OCI-LY7 (cell line): ENCODE measurements around the gene CDH16. TPM values are rescaled to one million over a fixed set of nuclear protein-coding genes. Genes with fewer than 3 reads are reported as not detected.

ENCODE experiments used
- BruUV-seq: library from RNA; stranded (reverse); fragments of 400-500 nt; replicated peaks from 2 replicates; lab custom pipeline; 2021; lab: Mats Ljungman, UMichigan
- CTCF ChIA-PET: fragments of 300-600 bp; sonication (Branson Sonifier 250); formaldehyde crosslinking; loops from one replicate; lab custom pipeline; 2022; ENCODE audit warnings: antibody characterized with exemption; ENCODE audit not compliant: unreplicated experiment; lab: Charles Lee
- POLR2A ChIA-PET: fragments of 300-600 bp; sonication (Branson Sonifier 250); formaldehyde crosslinking; loops from one replicate; lab custom pipeline; 2022; ENCODE audit warnings: antibody characterized with exemption; lab: Charles Lee
- DNase-seq: peaks from one replicate; pipeline ENCODE4 v3.0.0-alpha.2; 2015; ENCODE audit warnings: low spot score
- H2AFZ ChIP-seq: fragments of 200-600 bp; sonication (generic), shearing (Covaris generic); 2 replicates; pipeline ENCODE4 v1.6.1; 2014; ENCODE audit warnings: mild to moderate bottlenecking, antibody characterized with exemption, low read length, moderate library complexity
- H3K27ac ChIP-seq: fragments of 200-600 bp; sonication (generic); 2 replicates; pipeline ENCODE4 v1.5.1; 2014; ENCODE audit warnings: mixed run types, low read depth, mild to moderate bottlenecking, moderate library complexity, low read length, inconsistent platforms; ENCODE audit not compliant: poor library complexity, severe bottlenecking
- H3K36me3 ChIP-seq: fragments of 200-600 bp; sonication (generic); 2 replicates; pipeline ENCODE4 v1.6.1; 2014; ENCODE audit warnings: mild to moderate bottlenecking, antibody characterized with exemption, low read length, moderate library complexity, mixed read lengths; ENCODE audit not compliant: insufficient read depth
- H3K4me1 ChIP-seq: fragments of 200-600 bp; sonication (generic); 2 replicates; pipeline ENCODE4 v1.5.1; 2014; ENCODE audit warnings: mild to moderate bottlenecking, low read length; ENCODE audit not compliant: insufficient read depth, poor library complexity, severe bottlenecking
- H3K4me2 ChIP-seq: fragments of 200-600 bp; sonication (generic); 2 replicates; pipeline ENCODE4 v1.6.1; 2014; ENCODE audit warnings: mild to moderate bottlenecking, low read length
- H3K4me3 ChIP-seq: fragments of 200-600 bp; sonication (generic); 2 replicates; pipeline ENCODE4 v1.5.1; 2014; ENCODE audit warnings: mild to moderate bottlenecking, low read depth, low read length; ENCODE audit not compliant: poor library complexity, severe bottlenecking
- H3K79me2 ChIP-seq: fragments of 200-600 bp; sonication (generic); 2 replicates; pipeline ENCODE4 v1.6.1; 2016; ENCODE audit warnings: low read depth, mild to moderate bottlenecking, low read length, moderate library complexity, mixed read lengths; ENCODE audit not compliant: insufficient read depth
- H3K9me2 ChIP-seq: fragments of 200-600 bp; sonication (generic); 2 replicates; pipeline ENCODE4 v1.6.1; 2016; ENCODE audit warnings: mild to moderate bottlenecking, low read length, mixed read lengths; ENCODE audit not compliant: insufficient read depth
- H3K9me3 ChIP-seq: fragments of 200-600 bp; sonication (generic); 2 replicates; pipeline ENCODE4 v1.6.1; 2014; ENCODE audit warnings: mild to moderate bottlenecking, mixed run types, low read length, mixed read lengths
- H4K20me1 ChIP-seq: fragments of 200-600 bp; sonication (generic); 2 replicates; pipeline ENCODE4 v1.6.1; 2014; ENCODE audit warnings: mild to moderate bottlenecking, antibody characterized with exemption, low read length, moderate library complexity, mixed read lengths; ENCODE audit not compliant: insufficient read depth
- EZH2phosphoT487 ChIP-seq: fragments of 200-600 bp; sonication (generic); IDR thresholded peaks from 2 replicates; pipeline ENCODE4 v1.6.1; 2018; ENCODE audit warnings: low read depth, borderline replicate concordance, mild to moderate bottlenecking, mixed run types, antibody characterized with exemption, low read length, moderate library complexity, mixed read lengths
- intact Hi-C: fragments of 100-400 bp; cut with micrococcal nuclease; formaldehyde crosslinking; loops from one replicate; pipeline ENCODE4 v1.10.0; 2022; ENCODE audit not compliant: unreplicated experiment
- total RNA-seq, 2 experiments: library from RNA; depleted of rRNA in 1 of 2; stranded (reverse); fragments of >200 nt in 1 of 2; shearing (Covaris generic) in 1 of 2; gene quantifications; 2 replicates each; pipeline ENCODE4 v1.2.3, GENCODE V29; 2014 to 2022
- TF ChIP-seq, protein P1 (sequence below): fragments of 200-600 bp; sonication (generic); conservative IDR thresholded peaks from 2 replicates; pipeline ENCODE4 v1.5.1; 2014; ENCODE audit warnings: mild to moderate bottlenecking, antibody characterized with exemption, low read length, moderate library complexity, mixed read lengths

The CDH16 gene
- total RNA-seq, 2 experiments from 2014 or later: not detected

DNA sequence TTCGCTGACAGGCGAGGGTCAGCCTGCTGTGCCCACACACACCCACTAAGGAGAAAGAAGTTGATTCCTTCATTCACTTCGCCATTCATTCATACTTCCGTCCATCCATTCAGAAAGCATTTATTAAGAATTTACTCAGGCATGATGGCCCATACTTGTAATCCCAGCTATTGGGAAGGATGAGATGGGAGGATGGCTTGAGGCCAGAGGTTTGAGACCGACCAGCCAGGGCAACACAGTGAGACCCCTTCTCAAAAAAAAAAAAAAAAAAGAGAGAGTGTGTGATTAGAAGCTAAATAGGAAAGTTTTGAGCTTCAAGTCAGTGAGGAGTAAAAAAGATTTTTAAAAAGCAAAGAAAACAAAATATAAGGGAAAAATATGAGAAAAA, 25.4 kb upstream of the CDH16 start:
- CTCF ChIA-PET: interaction anchor here (0.6 kb wide), 2 partner anchors 17 to 212 kb away, joined by 4 to 9 read pairs; no protein-coding TSS in a partner anchor
- BruUV-seq: no TSS peak
- H2AFZ ChIP-seq: no peak overlapping the region
- POLR2A ChIA-PET: interaction anchor here (0.6 to 0.9 kb wide), 3 partner anchors 9 to 47 kb away, joined by 3 to 5 read pairs (median 3); no protein-coding TSS in a partner anchor
- no peaks in the 10 kb centered on the region for H3K79me2 ChIP-seq
- TF ChIP-seq, protein P1, sequence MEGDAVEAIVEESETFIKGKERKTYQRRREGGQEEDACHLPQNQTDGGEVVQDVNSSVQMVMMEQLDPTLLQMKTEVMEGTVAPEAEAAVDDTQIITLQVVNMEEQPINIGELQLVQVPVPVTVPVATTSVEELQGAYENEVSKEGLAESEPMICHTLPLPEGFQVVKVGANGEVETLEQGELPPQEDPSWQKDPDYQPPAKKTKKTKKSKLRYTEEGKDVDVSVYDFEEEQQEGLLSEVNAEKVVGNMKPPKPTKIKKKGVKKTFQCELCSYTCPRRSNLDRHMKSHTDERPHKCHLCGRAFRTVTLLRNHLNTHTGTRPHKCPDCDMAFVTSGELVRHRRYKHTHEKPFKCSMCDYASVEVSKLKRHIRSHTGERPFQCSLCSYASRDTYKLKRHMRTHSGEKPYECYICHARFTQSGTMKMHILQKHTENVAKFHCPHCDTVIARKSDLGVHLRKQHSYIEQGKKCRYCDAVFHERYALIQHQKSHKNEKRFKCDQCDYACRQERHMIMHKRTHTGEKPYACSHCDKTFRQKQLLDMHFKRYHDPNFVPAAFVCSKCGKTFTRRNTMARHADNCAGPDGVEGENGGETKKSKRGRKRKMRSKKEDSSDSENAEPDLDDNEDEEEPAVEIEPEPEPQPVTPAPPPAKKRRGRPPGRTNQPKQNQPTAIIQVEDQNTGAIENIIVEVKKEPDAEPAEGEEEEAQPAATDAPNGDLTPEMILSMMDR: no peak
- TF ChIP-seq EZH2phosphoT487: no peak
- H3K4me3 ChIP-seq: no peak overlapping the region
- H3K9me3 ChIP-seq: no peaks in the 10 kb centered on the region
- peaks cover 5% of the 10 kb centered on the region for H3K4me1 ChIP-seq
- H3K36me3 ChIP-seq: peaks cover 21% of the 10 kb centered on the region; the same call in 1 of the 2 replicates
- no peak for DNase-seq
- H3K4me2 ChIP-seq: no peak overlapping the region
- intact Hi-C loops: no loop called here
- H3K27ac ChIP-seq: no peak overlapping the region
- H3K9me2 ChIP-seq: no peaks in the 10 kb centered on the region
- H4K20me1 ChIP-seq: no peaks in the 10 kb centered on the region

GRCh38 chr16:66943426-66944053, 24.9 kb upstream of the CDH16 start:
- H3K79me2 ChIP-seq: no peaks in the 10 kb centered on the region
- peaks cover 5% of the 10 kb centered on the region for H3K4me1 ChIP-seq
- no peaks in the 10 kb centered on the region for H3K9me2 ChIP-seq
- H4K20me1 ChIP-seq: no peaks in the 10 kb centered on the region
- no peak overlapping the region for H3K4me3 ChIP-seq
- no peak overlapping the region for H3K27ac ChIP-seq
- BruUV-seq: no TSS peak
- DNase-seq: no peak
- no peak overlapping the region for H3K4me2 ChIP-seq
- intact Hi-C loops: no loop called here
- POLR2A ChIA-PET: interaction anchor here (0.6 to 0.9 kb wide), 2 partner anchors 47 to 170 kb away, joined by 3 to 5 read pairs; no protein-coding TSS in a partner anchor
- H3K36me3 ChIP-seq: peaks cover 21% of the 10 kb centered on the region; the same call in 1 of the 2 replicates
- no peaks in the 10 kb centered on the region for H3K9me3 ChIP-seq
- no peak for TF ChIP-seq EZH2phosphoT487
- TF ChIP-seq, protein P1: no peak
- H2AFZ ChIP-seq: no peak overlapping the region
- CTCF ChIA-PET: interaction anchor here (0.6 kb wide), 2 partner anchors 17 to 213 kb away, joined by 4 to 9 read pairs; no protein-coding TSS in a partner anchor

DNA sequence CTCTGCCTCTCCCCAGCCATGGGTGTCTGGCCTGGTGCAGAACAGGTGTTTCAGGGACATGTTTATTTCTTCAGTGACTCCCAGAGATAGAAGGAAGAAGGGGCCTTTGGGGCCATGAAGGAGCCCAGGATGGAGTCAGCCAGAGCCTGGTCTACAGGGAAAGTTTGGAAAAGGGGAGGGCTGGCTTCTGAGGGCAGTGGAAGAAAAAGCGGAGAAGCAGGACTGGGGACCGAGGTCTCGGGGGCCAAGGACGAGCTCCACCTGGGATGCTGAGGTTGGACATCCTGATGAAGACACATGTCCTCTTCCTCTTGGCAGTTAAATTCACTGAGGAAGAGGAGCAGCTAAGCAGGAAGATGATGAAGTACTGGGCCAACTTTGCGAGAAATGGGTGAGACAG, 24.3 kb upstream of the CDH16 start:
- Histone ChIP-seq H3K79me2 (no peaks in the 10 kb centered on the region), H3K9me2 (no peaks in the 10 kb centered on the region), H3K9me3 (no peaks in the 10 kb centered on the region), H2AFZ (no peak overlapping the region), H3K4me2 (no peak overlapping the region), H3K4me1 (peaks cover 5% of the 10 kb centered on the region), H3K36me3 (peaks cover 21% of the 10 kb centered on the region; the same call in 1 of the 2 replicates), H3K27ac (no peak overlapping the region), H3K4me3 (no peak overlapping the region), H4K20me1 (no peaks in the 10 kb centered on the region)
- no TSS peak for BruUV-seq
- no peak for DNase-seq
- POLR2A ChIA-PET: interaction anchor here (0.6 kb wide), 1 partner anchor 171 kb away, joined by 3 read pairs; no protein-coding TSS in a partner anchor
- TF ChIP-seq, protein P1: no peak
- TF ChIP-seq EZH2phosphoT487: no peak
- CTCF ChIA-PET: interaction anchor here (0.5 kb wide), 1 partner anchor 290 kb away, joined by 4 read pairs; no protein-coding TSS in a partner anchor
- intact Hi-C loops: no loop called here
